ENCODE measurements around the gene CTRL.

DNA sequence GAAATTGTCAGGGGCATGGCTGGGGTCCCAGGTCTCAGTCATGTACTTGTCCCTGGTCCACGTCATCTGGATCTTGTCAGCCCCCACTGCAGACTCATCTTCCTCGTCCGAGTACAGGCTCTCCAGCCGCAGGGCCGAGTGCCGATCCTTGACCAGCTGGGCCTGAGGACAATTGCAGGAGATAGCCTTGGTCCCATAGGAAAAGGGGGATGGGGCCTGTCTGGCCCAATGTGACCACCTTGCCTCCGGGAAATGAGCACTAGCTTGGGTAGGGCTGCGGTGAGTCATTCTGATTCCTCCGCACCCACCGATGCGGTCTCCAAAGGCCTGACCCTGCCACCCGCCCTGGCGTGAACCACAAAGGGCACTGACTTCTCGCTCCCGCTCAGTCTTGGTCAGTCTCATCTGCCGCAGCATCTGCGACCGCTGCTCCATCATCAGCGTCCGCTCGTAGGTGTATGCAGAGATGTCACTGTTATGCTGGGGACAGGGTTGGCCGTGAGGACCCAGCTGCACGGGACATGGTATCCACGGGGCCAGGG lies 13.8 kb upstream of the CTRL start:
- TF ChIP-seq, protein P1, sequence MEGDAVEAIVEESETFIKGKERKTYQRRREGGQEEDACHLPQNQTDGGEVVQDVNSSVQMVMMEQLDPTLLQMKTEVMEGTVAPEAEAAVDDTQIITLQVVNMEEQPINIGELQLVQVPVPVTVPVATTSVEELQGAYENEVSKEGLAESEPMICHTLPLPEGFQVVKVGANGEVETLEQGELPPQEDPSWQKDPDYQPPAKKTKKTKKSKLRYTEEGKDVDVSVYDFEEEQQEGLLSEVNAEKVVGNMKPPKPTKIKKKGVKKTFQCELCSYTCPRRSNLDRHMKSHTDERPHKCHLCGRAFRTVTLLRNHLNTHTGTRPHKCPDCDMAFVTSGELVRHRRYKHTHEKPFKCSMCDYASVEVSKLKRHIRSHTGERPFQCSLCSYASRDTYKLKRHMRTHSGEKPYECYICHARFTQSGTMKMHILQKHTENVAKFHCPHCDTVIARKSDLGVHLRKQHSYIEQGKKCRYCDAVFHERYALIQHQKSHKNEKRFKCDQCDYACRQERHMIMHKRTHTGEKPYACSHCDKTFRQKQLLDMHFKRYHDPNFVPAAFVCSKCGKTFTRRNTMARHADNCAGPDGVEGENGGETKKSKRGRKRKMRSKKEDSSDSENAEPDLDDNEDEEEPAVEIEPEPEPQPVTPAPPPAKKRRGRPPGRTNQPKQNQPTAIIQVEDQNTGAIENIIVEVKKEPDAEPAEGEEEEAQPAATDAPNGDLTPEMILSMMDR (optimal IDR thresholded peaks at IDR 0.05 in 1 of 3, IDR thresholded peaks at IDR 0.05 in 1 of 3, conservative IDR thresholded peaks at IDR 0.05 in 1 of 3; ENCODE audit: extremely low read depth in 1 of 3, insufficient read depth in 2 of 3, low read length in 3 of 3), result no peak
- TF ChIP-seq EZH2 (IDR thresholded peaks at IDR 0.05; ENCODE audit: low read length), result no peak
